ENCODE data around the gene PTPN20. TPM values are rescaled to one million over a fixed set of nuclear protein-coding genes. Genes with fewer than 3 reads are reported as not detected.

Gene PTPN20
- total and polyA plus RNA-seq, 2 of the 4 experiments (the other 2 are of a cell fraction) = 0.14 TPM; not detected in 1

DNA sequence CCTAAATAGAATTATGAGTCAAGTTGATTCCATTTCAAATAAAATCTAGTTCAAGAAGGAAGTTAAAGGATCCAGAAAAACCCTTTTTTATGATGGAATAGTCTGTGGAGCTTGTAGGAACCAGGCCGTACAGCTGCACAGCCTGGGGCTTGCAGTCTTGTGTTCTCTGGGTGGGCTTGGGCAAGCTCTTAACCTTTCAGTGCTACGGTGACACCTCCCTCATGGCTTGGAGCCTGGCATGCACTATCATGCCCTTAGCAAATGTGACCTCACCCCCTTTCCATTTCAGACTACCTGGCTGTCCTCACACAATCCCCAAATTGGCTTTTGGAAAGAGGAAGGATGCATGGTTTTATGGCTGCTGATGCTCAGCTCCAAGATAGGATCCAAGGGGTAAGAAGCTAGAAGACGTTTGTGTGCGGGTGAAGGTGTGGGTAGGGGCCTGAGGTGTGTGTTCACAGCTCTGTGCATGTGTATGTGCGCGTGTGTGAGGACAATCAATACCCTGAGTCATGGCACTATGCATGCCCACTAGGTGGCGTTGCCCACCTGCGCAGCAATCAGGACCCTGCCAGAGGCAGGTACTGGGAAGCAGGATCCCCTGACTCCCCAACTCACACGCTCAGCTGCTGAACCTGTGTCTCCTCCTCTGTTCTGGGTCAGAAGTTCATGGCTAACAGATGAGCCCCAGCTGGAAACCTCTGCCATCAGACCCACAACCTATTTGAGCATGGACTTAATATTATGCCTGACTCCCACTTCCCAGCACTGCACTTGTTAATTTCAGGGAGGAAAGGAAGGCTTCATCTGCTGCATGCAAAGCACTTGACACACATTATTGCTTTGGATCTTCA lies 113.4 kb downstream of the PTPN20 start:
- Histone ChIP-seq H3K18ac (ENCODE audit: low read depth, low read length) (no peak overlapping the region), H4K5ac (ENCODE audit: low read depth, low read length) (no peak overlapping the region), H2BK15ac (ENCODE audit: low read depth, low read length) (no peak overlapping the region), H2AK5ac (ENCODE audit: low read depth, low read length) (0 out of 2 replicates have a peak overlapping the region, but pooled peaks have one; percentile 28), H3K27me3 (ENCODE audit: control insufficient read depth, insufficient read depth, low read length) (no peaks in the 10 kb centered on the region), H3K4ac (ENCODE audit: low read depth, low read length) (no peak overlapping the region), H3K4me2 (ENCODE audit: low read depth, low read length) (no peak overlapping the region), H2AK9ac (replicated peaks; ENCODE audit: low read depth, low read length, poor library complexity) (no peak overlapping the region), H3K23ac (ENCODE audit: low read depth, low read length) (no peak overlapping the region), H4K8ac (ENCODE audit: low read depth in 2 of 2, low read length in 2 of 2) (no peak overlapping the region), H2BK120ac (ENCODE audit: low read depth, low read length) (no peak overlapping the region), H2AFZ (replicated peaks; ENCODE audit: low read length, poor library complexity) (peak overlapping the region; percentile 66), H3K4me1 (ENCODE audit: control insufficient read depth, insufficient read depth, low read length) (peaks cover 5% of the 10 kb centered on the region; the same call in 1 of the 2 replicates), H2BK5ac (ENCODE audit: low read depth, low read length, poor library complexity, severe bottlenecking) (no peak overlapping the region), H2BK20ac (ENCODE audit: low read depth, low read length) (no peak overlapping the region), H3K9ac (ENCODE audit: low read depth, low read length) (no peak overlapping the region), H3K14ac (replicated peaks; ENCODE audit: low read depth, low read length) (no peak overlapping the region), H3K79me1 (ENCODE audit: low read depth in 1 of 2, low read length in 2 of 2) (no peaks in the 10 kb centered on the region), H3K9me1 (ENCODE audit: insufficient read depth, low read length) (peaks cover 6% of the 10 kb centered on the region), H3K4me3 (ENCODE audit: insufficient read depth, low read depth, low read length) (no peak overlapping the region), H3K56ac (ENCODE audit: extremely low read depth, insufficient read depth, low read length) (no peak overlapping the region), H3K27ac (ENCODE audit: insufficient read depth, low read length) (no peak overlapping the region), H3K36me3 (ENCODE audit: control insufficient read depth, insufficient read depth, low read length) (no peaks in the 10 kb centered on the region), H4K20me1 (ENCODE audit: insufficient read depth, low read length) (no peaks in the 10 kb centered on the region), H4K91ac (ENCODE audit: insufficient read depth, low read depth, low read length) (no peak overlapping the region), H3K9me3 (ENCODE audit: control insufficient read depth, insufficient read depth, low read length) (no peaks in the 10 kb centered on the region)
- CTCF ChIA-PET = interaction anchor here (0.6 to 2.9 kb wide), 10 partner anchors 9 to 287 kb away, joined by 3 to 16 read pairs (median 4); no protein-coding TSS in a partner anchor
- in situ Hi-C loops (cut with MboI; ENCODE audit: low sequenced_read_pairs) (loop anchor here (10.0 kb wide), 1 partner anchor 280 kb away; the partner anchor contains the start of gene GDF10), intact Hi-C loops (cut with micrococcal nuclease) (loop anchor here (1.0 to 2.0 kb wide), 2 partner anchors 22 to 288 kb away; no protein-coding TSS in a partner anchor), dilution Hi-C loops (cut with HindIII; ENCODE audit: low sequenced_read_pairs, unreplicated experiment) (no loop called here)
- POLR2A ChIA-PET (ENCODE audit: unreplicated experiment) = no interaction called here
- ATAC-seq (ENCODE audit: low read depth) (peak; percentile 76), DNase-seq (peak; percentile 62)
- BruUV-seq (replicated peaks) = no TSS peak
- WGBS, 2 experiments (ENCODE audit: extremely low coverage in 2 of 2, insufficient read length in 1 of 2) = no CpG with 5 or more reads among the region's 9 CpGs
- TF ChIP-seq CHD1 (IDR thresholded peaks at IDR 0.05; ENCODE audit: low read depth, low read length) (no peak), NFE2L2 (IDR thresholded peaks at IDR 0.05; ENCODE audit: low read depth, low read length) (peak; percentile 64), MAFK (IDR thresholded peaks at IDR 0.05; ENCODE audit: low read depth, low read length) (peak; percentile 27; the same call in 1 of the 2 replicates), RFX5 (IDR thresholded peaks at IDR 0.05; ENCODE audit: low read depth, low read length) (no peak), FOS (IDR thresholded peaks at IDR 0.05; ENCODE audit: low read depth, low read length) (no peak), MAZ (IDR thresholded peaks at IDR 0.05; ENCODE audit: borderline replicate concordance, low read depth, low read length) (no peak), RAD21 (IDR thresholded peaks at IDR 0.05; ENCODE audit: low read length) (peak; percentile 89), BHLHE40 (IDR thresholded peaks at IDR 0.05; ENCODE audit: low read depth, low read length) (no peak), CEBPB (IDR thresholded peaks at IDR 0.05; ENCODE audit: low read depth, low read length) (no peak), MXI1 (IDR thresholded peaks at IDR 0.05; ENCODE audit: borderline replicate concordance, low read depth, low read length) (no peak), RCOR1 (IDR thresholded peaks at IDR 0.05; ENCODE audit: insufficient replicate concordance, low read length) (no peak)
- TF ChIP-seq, protein P1, sequence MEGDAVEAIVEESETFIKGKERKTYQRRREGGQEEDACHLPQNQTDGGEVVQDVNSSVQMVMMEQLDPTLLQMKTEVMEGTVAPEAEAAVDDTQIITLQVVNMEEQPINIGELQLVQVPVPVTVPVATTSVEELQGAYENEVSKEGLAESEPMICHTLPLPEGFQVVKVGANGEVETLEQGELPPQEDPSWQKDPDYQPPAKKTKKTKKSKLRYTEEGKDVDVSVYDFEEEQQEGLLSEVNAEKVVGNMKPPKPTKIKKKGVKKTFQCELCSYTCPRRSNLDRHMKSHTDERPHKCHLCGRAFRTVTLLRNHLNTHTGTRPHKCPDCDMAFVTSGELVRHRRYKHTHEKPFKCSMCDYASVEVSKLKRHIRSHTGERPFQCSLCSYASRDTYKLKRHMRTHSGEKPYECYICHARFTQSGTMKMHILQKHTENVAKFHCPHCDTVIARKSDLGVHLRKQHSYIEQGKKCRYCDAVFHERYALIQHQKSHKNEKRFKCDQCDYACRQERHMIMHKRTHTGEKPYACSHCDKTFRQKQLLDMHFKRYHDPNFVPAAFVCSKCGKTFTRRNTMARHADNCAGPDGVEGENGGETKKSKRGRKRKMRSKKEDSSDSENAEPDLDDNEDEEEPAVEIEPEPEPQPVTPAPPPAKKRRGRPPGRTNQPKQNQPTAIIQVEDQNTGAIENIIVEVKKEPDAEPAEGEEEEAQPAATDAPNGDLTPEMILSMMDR (conservative IDR thresholded peaks at IDR 0.05; ENCODE audit: low read depth, low read length) = peak; percentile 78
- TF ChIP-seq, protein P2, sequence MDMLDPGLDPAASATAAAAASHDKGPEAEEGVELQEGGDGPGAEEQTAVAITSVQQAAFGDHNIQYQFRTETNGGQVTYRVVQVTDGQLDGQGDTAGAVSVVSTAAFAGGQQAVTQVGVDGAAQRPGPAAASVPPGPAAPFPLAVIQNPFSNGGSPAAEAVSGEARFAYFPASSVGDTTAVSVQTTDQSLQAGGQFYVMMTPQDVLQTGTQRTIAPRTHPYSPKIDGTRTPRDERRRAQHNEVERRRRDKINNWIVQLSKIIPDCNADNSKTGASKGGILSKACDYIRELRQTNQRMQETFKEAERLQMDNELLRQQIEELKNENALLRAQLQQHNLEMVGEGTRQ (IDR thresholded peaks at IDR 0.05; ENCODE audit: low read depth, low read length) = no peak
- TF ChIP-seq, protein P3, sequence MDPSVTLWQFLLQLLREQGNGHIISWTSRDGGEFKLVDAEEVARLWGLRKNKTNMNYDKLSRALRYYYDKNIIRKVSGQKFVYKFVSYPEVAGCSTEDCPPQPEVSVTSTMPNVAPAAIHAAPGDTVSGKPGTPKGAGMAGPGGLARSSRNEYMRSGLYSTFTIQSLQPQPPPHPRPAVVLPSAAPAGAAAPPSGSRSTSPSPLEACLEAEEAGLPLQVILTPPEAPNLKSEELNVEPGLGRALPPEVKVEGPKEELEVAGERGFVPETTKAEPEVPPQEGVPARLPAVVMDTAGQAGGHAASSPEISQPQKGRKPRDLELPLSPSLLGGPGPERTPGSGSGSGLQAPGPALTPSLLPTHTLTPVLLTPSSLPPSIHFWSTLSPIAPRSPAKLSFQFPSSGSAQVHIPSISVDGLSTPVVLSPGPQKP (IDR thresholded peaks at IDR 0.05; ENCODE audit: borderline replicate concordance, low read depth, low read length) = no peak

All from IMR-90 (cell line).